ENCODE measurements around the gene EFHD2.

DNA sequence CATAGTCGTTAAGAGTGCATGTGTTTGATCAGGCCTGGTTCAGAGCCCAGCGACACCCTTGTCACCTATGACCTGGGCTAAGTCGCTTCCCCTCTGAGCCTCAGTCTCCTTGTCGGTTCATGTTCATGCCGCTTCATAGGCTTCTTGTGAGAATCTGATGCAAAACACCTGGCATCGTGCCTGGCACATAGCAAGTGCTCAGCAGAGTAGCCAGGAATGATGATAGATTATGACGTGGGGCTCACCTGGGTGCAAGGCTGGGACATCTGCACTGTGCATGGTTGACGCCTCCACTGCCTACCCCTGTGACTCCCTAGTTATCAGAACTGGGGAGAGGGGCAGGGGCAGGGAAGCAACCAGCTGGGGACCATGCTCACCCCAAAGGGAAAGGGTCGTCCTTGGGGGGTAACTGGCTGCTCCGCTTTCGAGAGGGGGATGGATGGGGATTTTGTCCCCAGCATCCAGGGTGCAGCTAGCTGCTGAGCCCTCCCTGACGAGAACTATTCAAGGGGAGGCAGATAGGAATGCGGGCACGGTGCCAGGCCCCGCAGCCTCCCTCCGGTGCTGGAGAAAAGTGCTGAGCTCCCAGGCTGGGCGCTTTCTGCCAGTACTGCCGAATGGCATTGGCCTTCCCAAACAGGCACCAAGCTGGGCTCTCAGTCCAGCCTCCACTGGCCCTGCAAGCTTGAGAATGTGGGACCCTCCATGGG is 9.3 kb downstream of the EFHD2 start:
- TF ChIP-seq, protein P1, sequence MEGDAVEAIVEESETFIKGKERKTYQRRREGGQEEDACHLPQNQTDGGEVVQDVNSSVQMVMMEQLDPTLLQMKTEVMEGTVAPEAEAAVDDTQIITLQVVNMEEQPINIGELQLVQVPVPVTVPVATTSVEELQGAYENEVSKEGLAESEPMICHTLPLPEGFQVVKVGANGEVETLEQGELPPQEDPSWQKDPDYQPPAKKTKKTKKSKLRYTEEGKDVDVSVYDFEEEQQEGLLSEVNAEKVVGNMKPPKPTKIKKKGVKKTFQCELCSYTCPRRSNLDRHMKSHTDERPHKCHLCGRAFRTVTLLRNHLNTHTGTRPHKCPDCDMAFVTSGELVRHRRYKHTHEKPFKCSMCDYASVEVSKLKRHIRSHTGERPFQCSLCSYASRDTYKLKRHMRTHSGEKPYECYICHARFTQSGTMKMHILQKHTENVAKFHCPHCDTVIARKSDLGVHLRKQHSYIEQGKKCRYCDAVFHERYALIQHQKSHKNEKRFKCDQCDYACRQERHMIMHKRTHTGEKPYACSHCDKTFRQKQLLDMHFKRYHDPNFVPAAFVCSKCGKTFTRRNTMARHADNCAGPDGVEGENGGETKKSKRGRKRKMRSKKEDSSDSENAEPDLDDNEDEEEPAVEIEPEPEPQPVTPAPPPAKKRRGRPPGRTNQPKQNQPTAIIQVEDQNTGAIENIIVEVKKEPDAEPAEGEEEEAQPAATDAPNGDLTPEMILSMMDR (IDR thresholded peaks at IDR 0.05) = no peak
- no peak for TF ChIP-seq POLR2A (IDR thresholded peaks at IDR 0.05)
